Measurements from ENCODE around the gene NMBR. TPM values are rescaled to one million over a fixed set of nuclear protein-coding genes. Genes with fewer than 3 reads are reported as not detected.

NMBR gene
- total RNA-seq, 1 experiment from 2014 or later = not detected

GRCh38 chr6:142154336-142154735 is 7.4 kb upstream of the NMBR start:
- ATAC-seq (no peak), DNase-seq (ENCODE audit: low read depth, low spot score) (no peak)
- in situ Hi-C loops (cut with HindIII; ENCODE audit: low pct_unique_long_range_greater_than_20kb, low sequenced_read_pairs) (no loop called here), intact Hi-C loops (cut with micrococcal nuclease; ENCODE audit: unreplicated experiment) (loop anchor here (2.0 to 10.0 kb wide), 2 partner anchors 150 to 234 kb away; partner anchors contain the start of gene ADGRG6)
- Histone ChIP-seq H3K4me3 (ENCODE audit: low read depth in 2 of 2, low read length in 2 of 2) (no peak overlapping the region), H3K36me3 (ENCODE audit: control insufficient read depth, insufficient read depth, low read length) (no peaks in the 10 kb centered on the region; the same call in 1 of the 2 replicates), H3K27ac (ENCODE audit: low read length) (peak overlapping the region; percentile 93; the same call in 1 of the 2 replicates), H3K4me1 (ENCODE audit: control insufficient read depth, insufficient read depth, low read length) (peaks cover 39% of the 10 kb centered on the region), H3K27me3 (ENCODE audit: control insufficient read depth, insufficient read depth, low read length) (no peaks in the 10 kb centered on the region), H3K9me3 (ENCODE audit: control insufficient read depth, insufficient read depth, low read depth, low read length) (no peaks in the 10 kb centered on the region)
- TF ChIP-seq SIN3A (IDR thresholded peaks at IDR 0.05; ENCODE audit: borderline replicate concordance, insufficient read depth, low read depth, low read length) = no peak
- no peak for TF ChIP-seq CTCF (IDR thresholded peaks at IDR 0.05)
- TF ChIP-seq TCF7L2 (IDR thresholded peaks at IDR 0.05; ENCODE audit: low read depth, low read length) = no peak
- POLR2A ChIA-PET = interaction anchor here (0.6 kb wide), 2 partner anchors 99 to 177 kb away, joined by 3 to 6 read pairs; no protein-coding TSS in a partner anchor
- CTCF ChIA-PET = no interaction called here
- BruUV-seq (replicated peaks) = no TSS peak

DNA sequence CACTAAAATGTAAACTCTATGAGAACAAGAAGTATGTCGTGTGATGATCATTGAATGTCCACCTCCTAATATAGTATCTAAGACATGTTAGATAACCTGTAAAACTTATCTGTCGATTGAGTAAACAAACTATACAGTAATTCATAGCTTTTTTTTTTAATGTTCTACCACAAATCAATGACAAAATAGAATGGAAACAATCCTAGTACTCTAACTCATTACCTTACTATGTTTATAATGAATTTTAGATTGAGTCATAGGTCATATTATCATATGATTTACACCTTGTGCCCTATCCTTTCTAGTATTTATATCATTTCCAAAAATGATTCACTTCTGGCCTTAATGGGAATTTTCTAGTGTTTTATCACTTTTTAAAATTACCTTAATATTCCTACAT is 6.3 kb upstream of the NMBR start:
- ATAC-seq = no peak
- no peak for DNase-seq (ENCODE audit: low read depth, low spot score)
- Histone ChIP-seq H3K27ac (ENCODE audit: low read length) (peak overlapping the region; percentile 37; the same call in 1 of the 2 replicates), H3K4me1 (ENCODE audit: control insufficient read depth, insufficient read depth, low read length) (peaks cover 51% of the 10 kb centered on the region), H3K27me3 (ENCODE audit: control insufficient read depth, insufficient read depth, low read length) (no peaks in the 10 kb centered on the region), H3K36me3 (ENCODE audit: control insufficient read depth, insufficient read depth, low read length) (no peaks in the 10 kb centered on the region; the same call in 1 of the 2 replicates), H3K4me3 (ENCODE audit: low read depth in 2 of 2, low read length in 2 of 2) (no peak overlapping the region), H3K9me3 (ENCODE audit: control insufficient read depth, insufficient read depth, low read depth, low read length) (no peaks in the 10 kb centered on the region)
- POLR2A ChIA-PET = no interaction called here
- intact Hi-C loops (cut with micrococcal nuclease; ENCODE audit: unreplicated experiment) = loop anchor here (10.0 kb wide), 1 partner anchor 152 kb away; the partner anchor contains the start of gene ADGRG6
- in situ Hi-C loops (cut with HindIII; ENCODE audit: low pct_unique_long_range_greater_than_20kb, low sequenced_read_pairs) = no loop called here
- CTCF ChIA-PET = no interaction called here
- TF ChIP-seq TCF7L2 (IDR thresholded peaks at IDR 0.05; ENCODE audit: low read depth, low read length) (no peak), CTCF (IDR thresholded peaks at IDR 0.05) (no peak), SIN3A (IDR thresholded peaks at IDR 0.05; ENCODE audit: borderline replicate concordance, insufficient read depth, low read depth, low read length) (no peak), POLR2AphosphoS5 (IDR thresholded peaks at IDR 0.05; ENCODE audit: low read depth, low read length) (no peak)
- TF ChIP-seq, protein P1, sequence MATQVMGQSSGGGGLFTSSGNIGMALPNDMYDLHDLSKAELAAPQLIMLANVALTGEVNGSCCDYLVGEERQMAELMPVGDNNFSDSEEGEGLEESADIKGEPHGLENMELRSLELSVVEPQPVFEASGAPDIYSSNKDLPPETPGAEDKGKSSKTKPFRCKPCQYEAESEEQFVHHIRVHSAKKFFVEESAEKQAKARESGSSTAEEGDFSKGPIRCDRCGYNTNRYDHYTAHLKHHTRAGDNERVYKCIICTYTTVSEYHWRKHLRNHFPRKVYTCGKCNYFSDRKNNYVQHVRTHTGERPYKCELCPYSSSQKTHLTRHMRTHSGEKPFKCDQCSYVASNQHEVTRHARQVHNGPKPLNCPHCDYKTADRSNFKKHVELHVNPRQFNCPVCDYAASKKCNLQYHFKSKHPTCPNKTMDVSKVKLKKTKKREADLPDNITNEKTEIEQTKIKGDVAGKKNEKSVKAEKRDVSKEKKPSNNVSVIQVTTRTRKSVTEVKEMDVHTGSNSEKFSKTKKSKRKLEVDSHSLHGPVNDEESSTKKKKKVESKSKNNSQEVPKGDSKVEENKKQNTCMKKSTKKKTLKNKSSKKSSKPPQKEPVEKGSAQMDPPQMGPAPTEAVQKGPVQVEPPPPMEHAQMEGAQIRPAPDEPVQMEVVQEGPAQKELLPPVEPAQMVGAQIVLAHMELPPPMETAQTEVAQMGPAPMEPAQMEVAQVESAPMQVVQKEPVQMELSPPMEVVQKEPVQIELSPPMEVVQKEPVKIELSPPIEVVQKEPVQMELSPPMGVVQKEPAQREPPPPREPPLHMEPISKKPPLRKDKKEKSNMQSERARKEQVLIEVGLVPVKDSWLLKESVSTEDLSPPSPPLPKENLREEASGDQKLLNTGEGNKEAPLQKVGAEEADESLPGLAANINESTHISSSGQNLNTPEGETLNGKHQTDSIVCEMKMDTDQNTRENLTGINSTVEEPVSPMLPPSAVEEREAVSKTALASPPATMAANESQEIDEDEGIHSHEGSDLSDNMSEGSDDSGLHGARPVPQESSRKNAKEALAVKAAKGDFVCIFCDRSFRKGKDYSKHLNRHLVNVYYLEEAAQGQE (IDR thresholded peaks at IDR 0.05; ENCODE audit: insufficient read depth in 1 of 2, low read depth in 2 of 2, low read length in 1 of 2) = no peak
- no TSS peak for BruUV-seq (replicated peaks)

Measured in Panc1 (cell line).